ENCODE measurements around the gene MBD5. TPM values are rescaled to one million over a fixed set of nuclear protein-coding genes. Genes with fewer than 3 reads are reported as not detected.

The MBD5 gene
- total RNA-seq, 1 donor from 2014 or later = 44.9 TPM

- TF ChIP-seq, protein P1, sequence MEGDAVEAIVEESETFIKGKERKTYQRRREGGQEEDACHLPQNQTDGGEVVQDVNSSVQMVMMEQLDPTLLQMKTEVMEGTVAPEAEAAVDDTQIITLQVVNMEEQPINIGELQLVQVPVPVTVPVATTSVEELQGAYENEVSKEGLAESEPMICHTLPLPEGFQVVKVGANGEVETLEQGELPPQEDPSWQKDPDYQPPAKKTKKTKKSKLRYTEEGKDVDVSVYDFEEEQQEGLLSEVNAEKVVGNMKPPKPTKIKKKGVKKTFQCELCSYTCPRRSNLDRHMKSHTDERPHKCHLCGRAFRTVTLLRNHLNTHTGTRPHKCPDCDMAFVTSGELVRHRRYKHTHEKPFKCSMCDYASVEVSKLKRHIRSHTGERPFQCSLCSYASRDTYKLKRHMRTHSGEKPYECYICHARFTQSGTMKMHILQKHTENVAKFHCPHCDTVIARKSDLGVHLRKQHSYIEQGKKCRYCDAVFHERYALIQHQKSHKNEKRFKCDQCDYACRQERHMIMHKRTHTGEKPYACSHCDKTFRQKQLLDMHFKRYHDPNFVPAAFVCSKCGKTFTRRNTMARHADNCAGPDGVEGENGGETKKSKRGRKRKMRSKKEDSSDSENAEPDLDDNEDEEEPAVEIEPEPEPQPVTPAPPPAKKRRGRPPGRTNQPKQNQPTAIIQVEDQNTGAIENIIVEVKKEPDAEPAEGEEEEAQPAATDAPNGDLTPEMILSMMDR (IDR thresholded peaks at IDR 0.05) = no peak
- Mint-ChIP-seq H3K9me3 (ENCODE audit: unreplicated experiment) (no peaks in the 10 kb centered on the region), H3K36me3 (ENCODE audit: unreplicated experiment) (no peaks in the 10 kb centered on the region), H3K27ac (ENCODE audit: unreplicated experiment) (no peak overlapping the region), H3K4me1 (ENCODE audit: unreplicated experiment) (no peaks in the 10 kb centered on the region), H3K27me3 (ENCODE audit: unreplicated experiment) (no peaks in the 10 kb centered on the region), H3K4me3 (ENCODE audit: unreplicated experiment) (no peak overlapping the region)
- DNase-seq (ENCODE audit: extremely low spot score, unreplicated experiment) = no peak
Observed at GRCh38 chr2:148533685-148534084, 512.8 kb downstream of the MBD5 start.

- TF ChIP-seq, protein P1 (IDR thresholded peaks at IDR 0.05) = no peak
- Mint-ChIP-seq H3K9me3 (ENCODE audit: unreplicated experiment) (no peaks in the 10 kb centered on the region), H3K36me3 (ENCODE audit: unreplicated experiment) (no peaks in the 10 kb centered on the region), H3K4me3 (ENCODE audit: unreplicated experiment) (no peak overlapping the region), H3K27ac (ENCODE audit: unreplicated experiment) (no peak overlapping the region), H3K4me1 (ENCODE audit: unreplicated experiment) (no peaks in the 10 kb centered on the region), H3K27me3 (ENCODE audit: unreplicated experiment) (no peaks in the 10 kb centered on the region)
- no peak for DNase-seq (ENCODE audit: extremely low spot score, unreplicated experiment)
Observed at GRCh38 chr2:148534416-148535204, 513.7 kb downstream of the MBD5 start.

DNA sequence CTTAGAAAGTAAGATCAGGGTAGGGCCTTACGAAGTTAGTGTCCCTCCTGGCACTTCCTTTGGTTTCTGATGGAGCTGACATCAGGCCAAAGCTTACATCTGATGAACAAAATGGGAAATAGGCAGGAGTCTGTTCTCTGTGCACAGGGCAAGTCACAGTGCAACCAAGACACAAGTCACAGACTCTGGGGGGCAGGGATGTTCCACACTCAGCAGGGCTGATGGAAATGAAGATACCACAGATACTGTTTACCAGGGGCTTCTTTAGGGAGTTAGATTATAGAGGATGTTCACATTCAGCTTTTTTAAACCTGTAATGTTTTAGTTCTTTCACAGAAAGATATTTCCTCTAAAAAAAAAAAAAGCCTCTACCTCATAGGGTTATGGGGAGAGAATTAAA lies 517.5 kb downstream of the MBD5 start:
- Mint-ChIP-seq H3K27me3 (ENCODE audit: unreplicated experiment) (peaks cover 2% of the 10 kb centered on the region), H3K4me1 (ENCODE audit: unreplicated experiment) (no peaks in the 10 kb centered on the region), H3K27ac (ENCODE audit: unreplicated experiment) (no peak overlapping the region), H3K36me3 (ENCODE audit: unreplicated experiment) (no peaks in the 10 kb centered on the region), H3K4me3 (ENCODE audit: unreplicated experiment) (no peak overlapping the region), H3K9me3 (ENCODE audit: unreplicated experiment) (no peaks in the 10 kb centered on the region)
- no peak for DNase-seq (ENCODE audit: extremely low spot score, unreplicated experiment)
- TF ChIP-seq, protein P1 (IDR thresholded peaks at IDR 0.05) = no peak

GRCh38 chr2:148540022-148540421 lies 519.1 kb downstream of the MBD5 start:
- no peak for DNase-seq (ENCODE audit: extremely low spot score, unreplicated experiment)
- Mint-ChIP-seq H3K27ac (ENCODE audit: unreplicated experiment) (no peak overlapping the region), H3K4me3 (ENCODE audit: unreplicated experiment) (no peak overlapping the region), H3K36me3 (ENCODE audit: unreplicated experiment) (no peaks in the 10 kb centered on the region), H3K4me1 (ENCODE audit: unreplicated experiment) (no peaks in the 10 kb centered on the region), H3K27me3 (ENCODE audit: unreplicated experiment) (peaks cover 2% of the 10 kb centered on the region), H3K9me3 (ENCODE audit: unreplicated experiment) (no peaks in the 10 kb centered on the region)
- TF ChIP-seq, protein P1 (IDR thresholded peaks at IDR 0.05) = no peak

- TF ChIP-seq, protein P1 (IDR thresholded peaks at IDR 0.05) = no peak
- Mint-ChIP-seq H3K27me3 (ENCODE audit: unreplicated experiment) (peaks cover 2% of the 10 kb centered on the region), H3K36me3 (ENCODE audit: unreplicated experiment) (no peaks in the 10 kb centered on the region), H3K27ac (ENCODE audit: unreplicated experiment) (no peak overlapping the region), H3K4me3 (ENCODE audit: unreplicated experiment) (no peak overlapping the region), H3K4me1 (ENCODE audit: unreplicated experiment) (no peaks in the 10 kb centered on the region), H3K9me3 (ENCODE audit: unreplicated experiment) (no peaks in the 10 kb centered on the region)
- DNase-seq (ENCODE audit: extremely low spot score, unreplicated experiment) = no peak
Observed at GRCh38 chr2:148541792-148542191, 520.9 kb downstream of the MBD5 start.

Measured in osteocyte (in vitro differentiated cells).